HG02938 (cell line): Measurements from ENCODE around the gene FARS2.
"Not testable (repeated sequence)": the region's sequence is repeated elsewhere in the genome, so short reads cannot be mapped to it uniquely, and the experiment has no call there.

Experiments
- ATAC-seq: cut with Tn5 transposase; IDR thresholded peaks from one replicate; pipeline ENCODE4 v1.9.1; 2021; ENCODE audit warnings: mild to moderate bottlenecking, moderate library complexity; ENCODE audit not compliant: unreplicated experiment

Gene FARS2

DNA sequence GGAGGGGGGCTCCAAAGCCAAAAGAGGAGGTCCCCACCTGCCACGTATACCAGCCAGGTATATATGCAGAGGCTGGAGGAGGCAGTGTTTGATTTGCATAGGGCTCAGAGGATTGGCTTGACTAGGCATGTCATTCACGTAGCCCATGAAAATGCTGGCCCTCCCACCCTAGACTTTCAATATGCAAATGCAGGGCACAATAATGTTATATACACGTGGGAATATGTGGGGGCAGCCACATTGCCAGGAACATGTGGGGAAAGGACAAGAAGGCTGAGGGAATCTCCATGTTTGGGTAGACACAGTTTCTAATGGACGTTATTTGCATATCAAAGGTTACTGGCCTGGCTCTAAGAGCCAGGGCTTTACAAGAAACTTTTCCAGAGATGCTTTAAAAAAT, 301.8 kb downstream of the FARS2 start:
- no peak for ATAC-seq

GRCh38 chr6:5564746-5565145, 303.4 kb downstream of the FARS2 start:
- not testable (repeated sequence) for ATAC-seq

GRCh38 chr6:5565971-5566370, 304.7 kb downstream of the FARS2 start:
- no peak for ATAC-seq

DNA sequence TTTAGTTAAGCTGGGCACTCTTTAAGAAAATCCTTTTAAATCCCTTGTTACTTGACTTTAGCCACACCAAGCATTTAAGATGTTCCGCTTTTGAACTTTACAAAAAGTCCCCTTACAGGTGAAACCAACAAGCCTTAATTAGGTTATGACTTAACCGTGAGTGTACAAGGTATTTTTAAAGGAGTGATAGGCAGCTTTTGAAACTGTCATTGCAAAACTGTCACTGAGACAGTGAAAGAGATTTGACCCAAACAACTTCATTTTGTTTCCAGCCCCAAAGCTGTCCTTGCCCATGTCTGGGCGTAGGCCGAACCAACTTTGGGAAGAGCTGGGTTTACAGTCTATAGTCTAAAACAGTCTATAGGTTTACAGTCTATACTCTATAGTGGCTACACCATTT, 305.4 kb downstream of the FARS2 start:
- ATAC-seq: peak; percentile 50

GRCh38 chr6:5567352-5567751, 306.0 kb downstream of the FARS2 start:
- no peak for ATAC-seq

GRCh38 chr6:5567890-5568289, 306.6 kb downstream of the FARS2 start:
- no peak for ATAC-seq

GRCh38 chr6:5569491-5569890, 308.2 kb downstream of the FARS2 start:
- ATAC-seq: no peak

GRCh38 chr6:5570641-5571040, 309.3 kb downstream of the FARS2 start:
- ATAC-seq: no peak

DNA sequence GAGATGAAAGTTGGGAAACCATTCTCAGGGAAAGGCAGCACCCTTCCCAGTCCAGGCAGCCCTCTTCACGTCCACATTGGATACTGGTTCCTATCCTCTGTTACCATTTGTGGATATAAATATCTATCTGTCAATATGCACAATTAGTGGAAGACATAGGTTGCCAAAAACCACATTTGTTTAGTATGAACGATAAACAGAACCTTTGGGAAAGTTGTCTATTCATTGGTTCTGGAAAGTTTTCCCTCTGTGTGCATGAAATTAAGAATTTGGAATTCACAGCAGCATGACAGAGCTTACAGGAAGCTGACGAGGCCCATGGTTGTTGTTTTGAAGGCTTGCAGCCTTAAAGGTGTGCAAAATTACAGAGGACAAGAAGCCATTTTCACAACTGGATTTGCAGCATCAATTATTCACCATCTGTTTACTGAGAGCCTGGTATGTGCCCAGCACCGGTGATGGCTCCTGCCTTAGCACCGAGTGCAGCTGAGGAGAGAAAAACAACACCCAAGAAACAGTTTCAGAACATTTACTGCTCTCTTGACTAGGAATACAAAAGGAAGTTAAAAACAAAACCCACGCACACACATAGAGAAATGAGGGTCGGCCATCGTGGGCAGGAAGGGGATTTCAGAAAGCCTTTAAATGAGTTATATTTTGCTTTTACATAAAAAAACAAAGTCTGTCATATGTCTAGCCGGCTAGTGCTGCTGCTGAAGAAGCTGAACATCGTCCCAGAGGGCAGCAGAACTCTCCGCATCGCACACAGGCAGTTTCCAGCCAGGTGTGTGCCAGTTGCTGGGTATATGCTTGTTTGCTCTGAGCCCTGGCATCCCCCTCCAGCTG, 319.6 kb downstream of the FARS2 start:
- no peak for ATAC-seq

GRCh38 chr6:5582762-5583161, 321.4 kb downstream of the FARS2 start:
- no peak for ATAC-seq

GRCh38 chr6:5583528-5583927, 322.2 kb downstream of the FARS2 start:
- no peak for ATAC-seq

GRCh38 chr6:5584078-5584482, 322.8 kb downstream of the FARS2 start:
- ATAC-seq: no peak

DNA sequence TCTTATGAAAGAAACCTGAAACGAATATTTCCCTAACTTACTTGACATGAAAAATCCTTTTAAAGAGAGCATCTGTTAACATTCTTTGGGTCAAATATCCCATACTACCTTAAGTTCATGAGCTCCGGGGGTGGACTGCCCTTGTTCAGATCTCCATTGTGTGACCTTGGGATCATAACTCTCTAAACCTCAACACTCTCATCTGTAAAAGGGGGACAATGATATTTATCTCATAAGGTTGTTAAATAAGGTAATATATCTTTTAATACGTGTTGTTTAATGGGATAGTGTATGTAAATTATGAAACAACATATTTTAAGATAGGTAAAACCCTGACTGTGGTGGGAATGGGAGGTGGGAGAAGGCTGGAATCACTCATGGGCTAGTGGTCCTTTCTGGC, 326.3 kb downstream of the FARS2 start:
- no peak for ATAC-seq

GRCh38 chr6:5589422-5590141, 328.3 kb downstream of the FARS2 start:
- no peak for ATAC-seq

DNA sequence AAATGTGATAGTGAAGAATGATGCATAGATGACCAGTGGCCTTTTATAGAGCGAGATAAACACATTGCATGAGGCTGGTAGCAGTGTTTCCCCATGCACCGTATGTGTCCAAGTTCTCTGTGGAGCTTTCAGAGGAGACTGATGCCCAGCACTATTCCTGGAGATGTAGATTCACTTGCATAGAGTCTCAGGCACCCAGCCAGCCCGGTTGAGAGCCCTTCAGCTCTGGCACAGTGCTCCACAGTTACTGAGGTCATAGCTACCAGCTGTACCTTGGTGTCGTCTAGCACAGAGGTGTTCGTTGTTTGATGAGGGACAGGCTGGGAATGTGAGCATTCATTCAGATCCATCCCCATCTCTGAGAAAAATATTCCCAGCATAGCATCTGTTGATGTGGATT, 328.9 kb downstream of the FARS2 start:
- ATAC-seq: no peak

GRCh38 chr6:5592886-5593519, 331.7 kb downstream of the FARS2 start:
- ATAC-seq: no peak

DNA sequence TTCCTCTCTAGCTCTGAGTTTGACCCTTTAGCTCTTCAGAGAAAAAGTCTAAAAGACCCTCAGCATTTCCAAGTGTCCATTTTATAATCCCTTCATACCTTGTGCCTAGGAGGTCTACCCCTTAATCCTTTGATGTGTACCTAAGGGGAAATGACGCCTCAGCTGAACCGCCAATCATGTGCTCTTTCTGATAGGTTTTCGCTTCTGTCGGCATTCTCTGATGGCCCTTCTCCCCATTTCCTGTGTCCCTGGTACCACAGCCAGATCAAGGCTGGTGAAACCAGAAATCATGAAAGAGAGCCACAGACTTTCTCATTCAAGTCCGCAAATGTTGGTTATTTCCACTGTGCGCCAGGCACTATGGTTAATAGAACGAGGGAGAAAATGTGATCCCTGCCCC, 333.9 kb downstream of the FARS2 start:
- ATAC-seq: no peak

GRCh38 chr6:5597413-5597812, 336.1 kb downstream of the FARS2 start:
- ATAC-seq: no peak

DNA sequence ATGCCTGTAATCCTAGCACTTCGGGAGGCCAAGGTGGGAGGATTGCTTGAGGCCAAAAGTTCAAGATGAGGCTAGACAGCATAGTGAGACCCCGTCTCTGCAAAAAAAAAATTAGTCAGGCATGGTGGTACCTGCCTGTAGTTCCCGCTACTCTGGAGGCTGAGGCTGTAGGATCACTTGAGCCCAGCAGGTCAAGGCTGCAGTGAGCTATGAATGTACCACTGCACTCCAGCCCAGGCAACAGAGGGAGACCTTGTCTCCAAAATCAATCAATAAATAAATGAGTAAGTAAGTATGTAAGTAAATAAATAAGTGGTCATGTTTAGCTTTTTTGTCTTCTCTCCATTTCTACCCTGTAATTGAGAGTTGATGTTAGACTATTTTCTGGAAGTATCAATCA, 336.8 kb downstream of the FARS2 start:
- no peak for ATAC-seq

GRCh38 chr6:5599127-5599526, 337.8 kb downstream of the FARS2 start:
- ATAC-seq: no peak

DNA sequence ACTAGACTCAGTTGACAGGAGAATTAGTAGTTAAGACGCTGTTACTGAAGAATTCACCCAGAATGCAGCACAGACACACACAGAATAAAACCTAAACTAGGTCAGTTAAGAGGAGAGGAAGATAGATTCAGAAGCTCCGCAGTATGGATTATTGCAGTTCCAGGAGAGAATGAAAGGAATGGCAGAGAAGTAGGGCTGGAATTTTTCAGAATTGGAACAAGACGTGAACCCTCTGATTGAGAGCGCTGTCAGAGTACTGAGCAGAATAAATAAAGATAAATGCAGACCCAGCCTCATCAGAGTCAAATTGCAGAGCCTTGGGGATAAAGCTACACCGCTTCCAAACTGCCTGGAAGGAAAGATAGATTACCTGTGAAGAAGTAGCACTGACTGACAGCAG, 344.6 kb downstream of the FARS2 start:
- ATAC-seq: no peak

DNA sequence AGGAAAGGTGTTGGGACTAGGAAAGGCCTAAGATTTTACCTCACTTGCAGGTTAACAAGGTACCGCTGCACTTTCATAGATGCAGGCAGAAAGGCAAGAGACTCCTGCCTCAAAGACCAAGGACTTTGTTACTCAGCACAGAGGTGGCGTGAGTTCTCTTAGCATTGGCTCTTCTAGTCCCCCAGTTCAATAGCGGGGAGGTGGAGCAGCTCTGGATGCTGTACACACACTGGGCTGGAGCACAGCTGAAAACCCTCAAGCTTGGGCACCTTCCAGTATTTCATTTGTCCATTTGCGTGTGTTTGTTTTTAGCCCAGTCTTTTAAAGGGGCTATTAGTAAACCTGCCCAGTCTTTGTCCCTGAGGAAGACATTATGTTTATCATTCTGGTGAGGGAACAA, 345.2 kb downstream of the FARS2 start:
- no peak for ATAC-seq
